Parathyroid adenoma (tissue), 2 donors: Measurements from ENCODE around the gene MID1.

Experiments used
- H2AFZ ChIP-seq: fragments of 300-600 bp; sonication (generic); one replicate; pipeline ENCODE4 v1.7.0; 2017; ENCODE audit warnings: antibody characterized with exemption, mild to moderate bottlenecking
- H3K27ac ChIP-seq: fragments of 300-600 bp; sonication (generic); one replicate; pipeline ENCODE4 v1.7.0; 2017
- H3K27me3 ChIP-seq: fragments of 300-600 bp; sonication (generic); one replicate; pipeline ENCODE4 v1.7.0; 2017; ENCODE audit warnings: low read length; ENCODE audit not compliant: control insufficient read depth, insufficient read depth
- H3K36me3 ChIP-seq: fragments of 300-600 bp; sonication (generic); one replicate; pipeline ENCODE4 v1.7.0; 2017; ENCODE audit warnings: low read length; ENCODE audit not compliant: control insufficient read depth, insufficient read depth
- H3K4me1 ChIP-seq: fragments of 300-600 bp; sonication (generic); one replicate; pipeline ENCODE4 v1.7.0; 2017; ENCODE audit warnings: control low read depth
- H3K4me2 ChIP-seq: fragments of 300-600 bp; sonication (generic); one replicate; pipeline ENCODE4 v1.7.0; 2017; ENCODE audit warnings: low read length
- H3K4me3 ChIP-seq: fragments of 300-600 bp; sonication (generic); one replicate; pipeline ENCODE4 v1.7.0; 2017; ENCODE audit warnings: low read depth, low read length
- H3K79me2 ChIP-seq: fragments of 300-600 bp; sonication (generic); one replicate; pipeline ENCODE4 v1.7.0; 2017; ENCODE audit warnings: control low read depth
- H3K9ac ChIP-seq: fragments of 300-600 bp; sonication (generic); one replicate; pipeline ENCODE4 v1.7.0; 2017; ENCODE audit warnings: mild to moderate bottlenecking
- H3K9me3 ChIP-seq: fragments of 300-600 bp; sonication (generic); one replicate; pipeline ENCODE4 v1.7.0; 2017; ENCODE audit warnings: low read length; ENCODE audit not compliant: control insufficient read depth
- TF ChIP-seq, protein P1 (sequence below): fragments of 300-600 bp; sonication (generic); IDR thresholded peaks from one replicate; pipeline ENCODE4 v1.7.0; 2017; ENCODE audit warnings: antibody characterized with exemption, mild to moderate bottlenecking
- donor health status: primary hyperparathyroidism.

The MID1 gene

DNA sequence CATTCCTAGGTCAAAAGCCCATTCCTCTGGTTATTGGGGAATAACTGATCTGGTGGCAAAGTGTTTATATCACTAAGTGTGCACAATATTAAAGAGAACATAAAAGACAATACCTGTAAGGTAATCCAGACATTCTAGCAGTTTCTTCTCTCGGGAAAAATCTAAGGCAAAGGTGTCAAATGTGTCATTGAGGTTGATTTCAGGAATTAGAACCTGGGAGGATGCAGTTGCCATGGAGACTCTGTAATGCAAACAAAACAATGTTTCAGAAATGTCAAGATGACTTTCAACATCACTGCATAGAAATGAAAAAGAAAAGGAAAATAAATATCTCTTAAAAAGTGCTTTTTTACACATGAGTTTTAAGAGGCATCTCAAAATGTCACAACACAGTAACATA is 145.9 kb downstream of the MID1 start:
- Histone ChIP-seq H3K4me3 (no peak overlapping the region), H3K9me3 (no peaks in the 10 kb centered on the region), H2AFZ (no peak overlapping the region), H3K4me2 (no peak overlapping the region), H3K9ac (no peak overlapping the region), H3K79me2 (no peaks in the 10 kb centered on the region), H3K36me3 (no peaks in the 10 kb centered on the region), H3K27me3 (no peaks in the 10 kb centered on the region), H3K27ac (no peak overlapping the region), H3K4me1 (no peaks in the 10 kb centered on the region)
- TF ChIP-seq, protein P1, sequence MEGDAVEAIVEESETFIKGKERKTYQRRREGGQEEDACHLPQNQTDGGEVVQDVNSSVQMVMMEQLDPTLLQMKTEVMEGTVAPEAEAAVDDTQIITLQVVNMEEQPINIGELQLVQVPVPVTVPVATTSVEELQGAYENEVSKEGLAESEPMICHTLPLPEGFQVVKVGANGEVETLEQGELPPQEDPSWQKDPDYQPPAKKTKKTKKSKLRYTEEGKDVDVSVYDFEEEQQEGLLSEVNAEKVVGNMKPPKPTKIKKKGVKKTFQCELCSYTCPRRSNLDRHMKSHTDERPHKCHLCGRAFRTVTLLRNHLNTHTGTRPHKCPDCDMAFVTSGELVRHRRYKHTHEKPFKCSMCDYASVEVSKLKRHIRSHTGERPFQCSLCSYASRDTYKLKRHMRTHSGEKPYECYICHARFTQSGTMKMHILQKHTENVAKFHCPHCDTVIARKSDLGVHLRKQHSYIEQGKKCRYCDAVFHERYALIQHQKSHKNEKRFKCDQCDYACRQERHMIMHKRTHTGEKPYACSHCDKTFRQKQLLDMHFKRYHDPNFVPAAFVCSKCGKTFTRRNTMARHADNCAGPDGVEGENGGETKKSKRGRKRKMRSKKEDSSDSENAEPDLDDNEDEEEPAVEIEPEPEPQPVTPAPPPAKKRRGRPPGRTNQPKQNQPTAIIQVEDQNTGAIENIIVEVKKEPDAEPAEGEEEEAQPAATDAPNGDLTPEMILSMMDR = no peak

DNA sequence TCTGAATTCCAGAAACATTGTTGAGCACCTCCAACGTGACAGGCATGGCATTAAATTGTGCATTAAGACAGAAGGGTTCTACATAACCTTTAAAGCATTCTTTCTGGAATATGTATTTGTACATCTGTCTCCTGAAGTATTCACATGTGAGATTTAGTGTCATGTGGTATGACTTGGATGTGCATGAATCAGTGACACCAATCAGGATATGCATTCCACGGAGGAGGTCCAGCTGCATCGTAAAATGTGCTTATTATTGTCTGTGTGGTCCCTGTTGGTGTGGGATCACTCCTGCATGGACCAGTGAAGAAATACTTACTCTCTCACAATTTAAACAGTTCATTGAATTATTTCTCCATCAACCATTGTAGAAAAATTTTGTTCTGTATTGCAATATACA is 149.0 kb downstream of the MID1 start:
- Histone ChIP-seq H3K27ac (no peak overlapping the region), H3K36me3 (no peaks in the 10 kb centered on the region), H3K9ac (no peak overlapping the region), H3K27me3 (no peaks in the 10 kb centered on the region), H3K4me2 (no peak overlapping the region), H3K4me3 (no peak overlapping the region), H3K79me2 (no peaks in the 10 kb centered on the region), H3K9me3 (no peaks in the 10 kb centered on the region), H2AFZ (no peak overlapping the region), H3K4me1 (no peaks in the 10 kb centered on the region)
- TF ChIP-seq, protein P1 = no peak

DNA sequence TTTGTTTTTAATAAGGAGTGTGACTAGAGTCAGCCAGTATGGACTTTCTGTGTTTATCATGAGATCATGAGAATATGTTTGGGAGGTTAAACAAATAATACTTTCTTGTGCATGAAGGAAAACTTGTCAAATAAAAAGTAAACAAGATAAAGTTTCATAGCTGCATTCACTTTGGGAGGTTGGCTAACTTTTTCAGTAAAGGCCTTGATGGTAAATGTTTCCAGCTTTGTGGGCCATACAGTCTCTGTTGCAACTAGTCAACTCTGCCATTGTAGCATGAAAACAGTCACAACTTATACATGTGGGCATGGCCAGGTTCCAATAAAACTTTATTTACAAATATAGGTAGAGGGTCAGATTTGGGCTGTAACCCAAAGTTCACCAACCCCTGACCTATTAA is 150.4 kb downstream of the MID1 start:
- TF ChIP-seq, protein P1 = no peak

DNA sequence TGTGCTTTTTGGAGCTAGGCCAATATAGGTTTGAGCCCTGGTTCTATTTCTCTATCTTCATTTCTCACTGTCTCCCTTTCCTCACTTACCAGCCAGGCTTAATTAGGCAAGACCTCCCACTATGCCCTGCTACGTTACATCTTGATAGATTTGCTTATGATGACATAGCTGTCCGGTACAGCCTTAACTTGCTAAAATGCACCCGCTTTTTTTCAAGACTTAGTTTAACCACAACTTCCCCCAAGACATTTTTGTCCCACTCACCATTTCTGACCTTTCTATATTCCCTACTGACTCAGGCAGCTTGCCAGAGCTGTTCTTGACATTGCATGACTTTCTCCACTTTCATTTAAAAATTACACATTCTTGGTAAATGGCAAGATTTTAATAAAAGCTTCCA is 152.6 kb downstream of the MID1 start:
- no peak overlapping the region for H2AFZ ChIP-seq
- H3K9me3 ChIP-seq = no peaks in the 10 kb centered on the region
- H3K36me3 ChIP-seq = no peaks in the 10 kb centered on the region
- no peaks in the 10 kb centered on the region for H3K79me2 ChIP-seq
- H3K4me3 ChIP-seq = no peak overlapping the region
- H3K4me2 ChIP-seq = no peak overlapping the region
- TF ChIP-seq, protein P1 = no peak
- H3K9ac ChIP-seq = no peak overlapping the region
- H3K27ac ChIP-seq = no peak overlapping the region
- H3K27me3 ChIP-seq = no peaks in the 10 kb centered on the region
- H3K4me1 ChIP-seq = no peaks in the 10 kb centered on the region

More for the DNA sequence above, 150.4 kb downstream of the MID1 start:
- Histone ChIP-seq H3K9ac (no peak overlapping the region), H3K9me3 (no peaks in the 10 kb centered on the region), H3K79me2 (no peaks in the 10 kb centered on the region), H3K36me3 (no peaks in the 10 kb centered on the region), H3K4me3 (no peak overlapping the region), H2AFZ (no peak overlapping the region), H3K4me2 (no peak overlapping the region), H3K27ac (no peak overlapping the region), H3K4me1 (no peaks in the 10 kb centered on the region), H3K27me3 (no peaks in the 10 kb centered on the region)

DNA sequence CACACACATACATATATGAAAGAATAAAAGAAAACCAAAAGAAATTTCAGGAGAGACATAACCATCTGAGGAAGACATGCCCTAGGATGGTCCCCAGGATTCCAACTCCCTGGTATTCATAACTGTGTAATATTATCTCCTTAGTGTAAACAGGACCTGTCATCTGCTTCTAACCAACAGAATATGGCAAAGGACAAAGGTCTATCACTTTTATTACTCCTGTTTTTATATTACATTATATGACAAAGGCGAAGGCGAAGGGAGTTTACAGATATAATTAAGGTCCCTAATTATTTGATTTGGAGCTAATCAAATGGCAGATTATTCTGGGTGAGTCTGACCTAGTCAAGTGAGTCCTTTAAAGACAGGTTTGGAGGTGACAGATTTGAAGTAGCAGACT is 155.1 kb downstream of the MID1 start:
- H3K4me3 ChIP-seq = no peak overlapping the region
- no peaks in the 10 kb centered on the region for H3K4me1 ChIP-seq
- no peaks in the 10 kb centered on the region for H3K79me2 ChIP-seq
- no peak overlapping the region for H3K9ac ChIP-seq
- H3K27me3 ChIP-seq = no peaks in the 10 kb centered on the region
- H3K4me2 ChIP-seq = no peak overlapping the region
- no peaks in the 10 kb centered on the region for H3K9me3 ChIP-seq
- TF ChIP-seq, protein P1 = no peak
- H3K27ac ChIP-seq = no peak overlapping the region
- H3K36me3 ChIP-seq = no peaks in the 10 kb centered on the region
- no peak overlapping the region for H2AFZ ChIP-seq
